Measurements from ENCODE around the gene OTUB2.

Gene OTUB2

DNA sequence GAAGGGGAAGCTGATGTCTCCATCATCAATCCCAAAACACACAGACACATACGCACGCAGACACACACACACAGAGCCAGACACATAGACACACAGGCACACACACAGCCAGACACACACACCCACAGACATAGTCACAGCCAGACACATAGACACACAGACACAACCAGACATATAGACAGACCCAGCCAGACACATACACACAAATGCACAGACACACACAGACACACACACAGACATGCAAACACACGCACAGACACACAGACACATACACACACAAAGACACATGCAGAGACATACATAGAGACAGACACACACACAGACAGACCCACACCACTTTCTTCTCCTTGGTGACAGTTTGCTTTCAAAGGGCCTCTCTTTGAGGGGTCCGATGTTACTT lies 22.7 kb upstream of the OTUB2 start:
- no peak for DNase-seq
- Histone ChIP-seq H3K27me3 (ENCODE audit: insufficient read depth, low read depth, severe bottlenecking) (no peaks in the 10 kb centered on the region), H3K27ac (no peak overlapping the region), H3K36me3 (no peaks in the 10 kb centered on the region), H3K9me3 (ENCODE audit: severe bottlenecking) (no peaks in the 10 kb centered on the region), H3K4me3 (ENCODE audit: low read depth, low read length) (no peak overlapping the region)
- TF ChIP-seq, protein P1, sequence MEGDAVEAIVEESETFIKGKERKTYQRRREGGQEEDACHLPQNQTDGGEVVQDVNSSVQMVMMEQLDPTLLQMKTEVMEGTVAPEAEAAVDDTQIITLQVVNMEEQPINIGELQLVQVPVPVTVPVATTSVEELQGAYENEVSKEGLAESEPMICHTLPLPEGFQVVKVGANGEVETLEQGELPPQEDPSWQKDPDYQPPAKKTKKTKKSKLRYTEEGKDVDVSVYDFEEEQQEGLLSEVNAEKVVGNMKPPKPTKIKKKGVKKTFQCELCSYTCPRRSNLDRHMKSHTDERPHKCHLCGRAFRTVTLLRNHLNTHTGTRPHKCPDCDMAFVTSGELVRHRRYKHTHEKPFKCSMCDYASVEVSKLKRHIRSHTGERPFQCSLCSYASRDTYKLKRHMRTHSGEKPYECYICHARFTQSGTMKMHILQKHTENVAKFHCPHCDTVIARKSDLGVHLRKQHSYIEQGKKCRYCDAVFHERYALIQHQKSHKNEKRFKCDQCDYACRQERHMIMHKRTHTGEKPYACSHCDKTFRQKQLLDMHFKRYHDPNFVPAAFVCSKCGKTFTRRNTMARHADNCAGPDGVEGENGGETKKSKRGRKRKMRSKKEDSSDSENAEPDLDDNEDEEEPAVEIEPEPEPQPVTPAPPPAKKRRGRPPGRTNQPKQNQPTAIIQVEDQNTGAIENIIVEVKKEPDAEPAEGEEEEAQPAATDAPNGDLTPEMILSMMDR (IDR thresholded peaks at IDR 0.05; ENCODE audit: low read depth, low read length), result no peak

DNA sequence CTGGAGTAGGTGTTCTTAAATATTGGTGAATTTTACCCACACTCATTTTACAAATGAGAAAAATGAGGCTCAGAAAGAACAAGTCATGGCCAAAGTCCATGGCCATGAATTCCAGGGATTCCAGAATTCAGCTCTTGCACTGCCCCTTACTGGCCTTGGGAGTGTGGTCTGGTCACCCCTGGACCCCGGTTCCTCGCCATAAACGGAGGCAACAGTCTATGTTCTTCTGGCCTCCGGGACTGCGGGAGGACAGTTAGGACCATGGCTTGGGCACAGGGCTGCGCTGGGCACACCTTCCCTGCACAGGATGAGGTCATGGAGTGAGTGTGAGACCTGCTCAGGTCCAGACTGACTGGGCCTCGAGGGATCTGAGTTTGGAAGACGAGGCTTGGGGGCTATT lies 22.1 kb upstream of the OTUB2 start:
- no peak overlapping the region for H3K4me3 ChIP-seq (ENCODE audit: low read depth, low read length)
- TF ChIP-seq, protein P1 (IDR thresholded peaks at IDR 0.05; ENCODE audit: low read depth, low read length), result no peak
- DNase-seq, result no peak
- no peaks in the 10 kb centered on the region for H3K27me3 ChIP-seq (ENCODE audit: insufficient read depth, low read depth, severe bottlenecking)
- H3K36me3 ChIP-seq, result no peaks in the 10 kb centered on the region
- no peak overlapping the region for H3K27ac ChIP-seq
- no peaks in the 10 kb centered on the region for H3K9me3 ChIP-seq (ENCODE audit: severe bottlenecking)

DNA sequence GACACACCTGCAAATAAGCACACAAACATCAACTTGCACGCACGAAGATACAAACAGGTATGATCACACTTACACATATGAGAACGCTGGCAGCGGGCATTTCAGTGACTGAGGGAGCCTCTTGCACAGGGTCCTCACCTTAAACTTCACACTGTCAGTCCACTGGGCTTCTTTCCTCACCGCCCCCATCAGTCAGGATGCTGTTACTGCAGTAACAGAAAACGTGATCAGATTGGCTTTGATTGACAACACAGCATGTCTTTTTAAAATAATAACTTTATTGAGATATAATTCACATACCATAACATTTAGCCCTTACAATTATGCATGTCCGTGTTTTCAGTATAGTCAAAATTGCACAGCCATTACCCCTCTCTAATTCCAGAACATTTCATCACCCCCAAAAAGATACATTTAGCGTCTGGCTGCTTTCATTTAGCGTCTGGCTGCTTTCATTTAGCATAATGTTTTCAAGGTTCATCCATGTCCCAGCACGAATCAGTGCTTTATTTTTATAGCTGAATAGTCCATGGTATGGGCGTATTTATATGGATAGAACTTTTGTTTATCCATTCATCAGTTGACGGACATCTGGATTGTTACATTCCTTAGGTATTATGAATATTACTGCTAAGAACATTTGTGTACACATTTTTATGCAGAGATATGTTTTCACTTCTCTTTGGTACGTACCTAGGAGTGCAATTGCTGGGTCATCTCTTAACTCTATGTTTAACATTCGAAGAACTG lies 20.6 kb upstream of the OTUB2 start:
- no peak overlapping the region for H3K4me3 ChIP-seq (ENCODE audit: low read depth, low read length)
- H3K9me3 ChIP-seq (ENCODE audit: severe bottlenecking), result no peaks in the 10 kb centered on the region
- DNase-seq, result no peak
- H3K27me3 ChIP-seq (ENCODE audit: insufficient read depth, low read depth, severe bottlenecking), result no peaks in the 10 kb centered on the region
- TF ChIP-seq, protein P1 (IDR thresholded peaks at IDR 0.05; ENCODE audit: low read depth, low read length), result peak; percentile 43
- no peak overlapping the region for H3K27ac ChIP-seq
- H3K36me3 ChIP-seq, result no peaks in the 10 kb centered on the region

DNA sequence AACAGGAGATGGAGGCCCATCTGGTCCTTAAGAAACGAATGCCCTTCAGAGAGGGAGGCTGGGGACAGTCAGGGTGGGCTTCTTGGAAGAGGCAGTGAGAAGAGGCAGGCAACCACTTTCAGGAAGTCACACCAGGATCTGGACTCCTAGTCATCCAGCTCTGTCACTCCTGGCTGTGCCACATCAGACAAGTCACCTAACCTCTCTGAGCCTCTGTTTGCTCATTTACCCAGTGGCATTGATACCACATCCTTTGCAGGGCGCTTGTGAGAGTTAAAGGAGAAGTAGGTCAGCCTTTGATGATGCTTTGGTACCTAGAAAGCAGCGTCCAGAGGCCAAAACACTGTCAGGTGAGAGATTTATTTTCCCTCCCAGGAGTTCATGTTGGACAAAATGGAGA lies 17.9 kb upstream of the OTUB2 start:
- H3K36me3 ChIP-seq, result no peaks in the 10 kb centered on the region
- H3K27me3 ChIP-seq (ENCODE audit: insufficient read depth, low read depth, severe bottlenecking), result no peaks in the 10 kb centered on the region
- no peak overlapping the region for H3K27ac ChIP-seq
- TF ChIP-seq, protein P1 (IDR thresholded peaks at IDR 0.05; ENCODE audit: low read depth, low read length), result no peak
- DNase-seq, result no peak
- H3K9me3 ChIP-seq (ENCODE audit: severe bottlenecking), result no peaks in the 10 kb centered on the region
- H3K4me3 ChIP-seq (ENCODE audit: low read depth, low read length), result no peak overlapping the region

DNA sequence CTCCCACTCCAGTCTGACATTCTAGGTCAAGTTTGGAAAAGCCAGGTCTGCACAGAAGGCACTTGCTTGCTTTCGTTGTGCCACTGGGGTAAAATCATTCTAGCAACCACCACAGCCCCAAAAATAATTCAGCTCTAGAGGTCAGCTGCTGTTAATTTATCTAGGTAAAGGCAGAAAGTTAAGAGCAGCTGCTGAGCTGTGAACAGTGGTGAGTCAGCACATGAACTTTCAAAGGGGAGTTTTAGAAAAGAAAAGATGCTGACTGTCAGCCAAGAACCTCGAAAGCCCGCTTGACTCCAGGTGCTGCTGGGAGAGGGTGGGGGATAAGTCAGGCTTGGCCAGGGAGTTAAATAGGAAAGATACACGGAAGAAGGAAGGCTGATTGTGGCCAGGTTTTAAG lies 16.4 kb upstream of the OTUB2 start:
- no peaks in the 10 kb centered on the region for H3K27me3 ChIP-seq (ENCODE audit: insufficient read depth, low read depth, severe bottlenecking)
- no peak overlapping the region for H3K4me3 ChIP-seq (ENCODE audit: low read depth, low read length)
- no peak overlapping the region for H3K27ac ChIP-seq
- H3K9me3 ChIP-seq (ENCODE audit: severe bottlenecking), result no peaks in the 10 kb centered on the region
- TF ChIP-seq, protein P1 (IDR thresholded peaks at IDR 0.05; ENCODE audit: low read depth, low read length), result no peak
- DNase-seq, result no peak
- H3K36me3 ChIP-seq, result no peaks in the 10 kb centered on the region

DNA sequence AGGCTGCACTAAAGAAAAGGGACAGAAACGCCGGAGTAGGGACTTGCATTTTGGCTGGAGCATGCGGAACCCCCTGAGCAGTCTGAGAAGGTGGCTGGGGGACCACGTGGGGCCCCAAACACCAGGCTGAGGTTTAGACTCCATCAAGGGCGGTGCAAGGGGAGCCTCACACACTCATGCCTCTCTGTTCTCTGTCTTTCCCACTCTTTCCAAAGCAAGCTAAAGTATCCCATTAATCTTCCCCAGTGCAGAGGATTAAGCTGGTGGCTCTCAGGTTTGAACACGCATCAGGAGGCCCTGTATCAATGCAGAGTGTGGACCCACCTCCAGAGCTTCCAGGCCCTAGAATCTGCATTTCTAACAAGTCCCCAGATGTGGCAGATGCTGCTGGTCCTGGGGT lies 15.5 kb upstream of the OTUB2 start:
- TF ChIP-seq, protein P1 (IDR thresholded peaks at IDR 0.05; ENCODE audit: low read depth, low read length), result no peak
- Histone ChIP-seq H3K9me3 (ENCODE audit: severe bottlenecking) (no peaks in the 10 kb centered on the region), H3K27me3 (ENCODE audit: insufficient read depth, low read depth, severe bottlenecking) (no peaks in the 10 kb centered on the region), H3K36me3 (no peaks in the 10 kb centered on the region), H3K27ac (no peak overlapping the region), H3K4me3 (ENCODE audit: low read depth, low read length) (no peak overlapping the region)
- peak; percentile 29 for DNase-seq
